Breast epithelium (tissue), 4 donors: ENCODE results near the gene PRDM16. TPM values are rescaled to one million over a fixed set of nuclear protein-coding genes. Genes with fewer than 3 reads are reported as not detected.

ENCODE experiments used
- DNase-seq, 2 donors: peaks; one replicate each; pipeline ENCODE4 v3.0.0-alpha.2; 2019; ENCODE audit warnings: low spot score in 2 of 2
- H3K27ac ChIP-seq, 2 donors: fragments of 200-600 bp; sonication (generic) in 1 of 2; one replicate each; pipeline ENCODE4 v1.5.1; 2016 to 2019; ENCODE audit warnings: mild to moderate bottlenecking in 1 of 2
- H3K27me3 ChIP-seq, 2 donors: fragments of 200-600 bp; sonication (generic) in 1 of 2; one replicate each; pipeline versions ENCODE4 v1.5.1 to v1.6.0; 2017 to 2019; ENCODE audit warnings: control low read depth in 1 of 2, mild to moderate bottlenecking in 1 of 2
- H3K36me3 ChIP-seq: fragments of 200-600 bp; one replicate; pipeline ENCODE4 v1.5.1; 2019
- H3K4me1 ChIP-seq, 2 donors: fragments of 200-600 bp; sonication (generic); one replicate each; pipeline ENCODE4 v1.5.1; 2016 to 2019; ENCODE audit warnings: control low read depth in 1 of 2
- H3K4me3 ChIP-seq, 3 donors: fragments of 200-600 bp; sonication (generic); 1 replicate in 2 of 3; 2 replicates in 1 of 3; pipeline ENCODE4 v1.5.1; 2016 to 2019; ENCODE audit warnings: mild to moderate bottlenecking in 3 of 3, moderate library complexity in 2 of 3
- H3K9me3 ChIP-seq, 2 donors: fragments of 200-600 bp; sonication (generic) in 1 of 2; one replicate each; pipeline ENCODE4 v1.5.1; 2016 to 2019; ENCODE audit warnings: control low read depth in 1 of 2
- POLR2A ChIP-seq: fragments of 450-650 bp; IDR thresholded peaks from one replicate; pipeline ENCODE4 v1.6.1; 2016; ENCODE audit warnings: antibody characterized with exemption, mild to moderate bottlenecking, moderate library complexity
- POLR2AphosphoS5 ChIP-seq, 3 donors: sonication (generic); formaldehyde crosslinking; IDR thresholded peaks; one replicate each; pipeline ENCODE4 v1.6.1; 2017; ENCODE audit warnings: antibody characterized with exemption in 3 of 3
- intact Hi-C: fragments of 100-400 bp; cut with DNase I; formaldehyde crosslinking; loops from one replicate; pipeline ENCODE4 v1.15.1; 2023; ENCODE audit warnings: low total_unique reads
- total RNA-seq, 3 donors: library from RNA; depleted of rRNA; stranded (reverse); fragments of >200 nt; gene quantifications; one replicate each; pipeline ENCODE4 v1.1.0, GENCODE V29; 2016
- TF ChIP-seq, protein P1 (sequence below), 3 donors: fragments of 450-650 bp; IDR thresholded peaks; one replicate each; pipeline ENCODE4 v1.5.1; 2016 to 2017; ENCODE audit warnings: antibody characterized with exemption in 3 of 3, mild to moderate bottlenecking in 3 of 3, moderate library complexity in 3 of 3

Gene PRDM16
- total RNA-seq, 3 donors from 2014 or later, result 0.48 to 3.8 (median 3.6) TPM

DNA sequence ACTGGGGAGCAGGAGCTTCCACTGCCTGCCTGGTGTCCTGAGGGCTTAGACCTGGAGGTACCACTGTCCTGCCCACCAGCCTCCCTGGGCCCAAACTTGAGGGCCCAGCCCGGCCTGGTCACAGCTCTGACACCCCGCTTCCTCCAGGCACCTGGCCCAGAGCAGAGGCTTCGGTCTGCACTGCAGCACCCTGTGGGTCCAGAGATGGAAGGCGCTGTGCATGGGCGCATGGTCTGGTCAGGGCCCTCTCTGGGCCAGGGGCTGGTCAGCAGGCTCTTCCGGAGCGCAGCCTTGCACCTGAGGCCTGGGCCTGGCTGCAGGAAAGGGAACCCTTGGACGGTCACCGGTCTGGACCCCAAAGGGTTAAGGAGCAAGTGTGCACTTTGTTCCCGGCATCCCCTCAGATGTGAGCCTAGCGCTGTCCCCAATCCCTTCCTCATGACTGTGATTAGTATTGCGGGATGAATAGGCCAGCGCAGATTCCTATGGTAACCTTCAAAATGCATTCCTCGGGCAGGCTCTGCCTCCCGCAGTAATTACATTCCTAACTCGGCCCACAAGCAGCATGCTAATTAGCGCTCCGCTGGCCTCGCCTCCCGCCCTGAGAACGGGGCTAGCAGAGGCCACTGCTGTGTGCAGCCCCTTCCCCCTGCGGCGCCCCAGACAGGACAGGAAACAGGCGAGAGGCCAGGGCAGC lies 36.3 kb downstream of the PRDM16 start:
- intact Hi-C loops, result no loop called here
- Histone ChIP-seq H3K4me1 (no peaks in the 10 kb centered on the region), H3K27ac (no peak overlapping the region), H3K27me3 (peaks cover 0 to 42% of the 10 kb centered on the region in 2 donors), H3K9me3 (peaks cover 13 to 14% of the 10 kb centered on the region in 2 donors), H3K36me3 (no peaks in the 10 kb centered on the region), H3K4me3 (no peak overlapping the region)
- TF ChIP-seq, protein P1, sequence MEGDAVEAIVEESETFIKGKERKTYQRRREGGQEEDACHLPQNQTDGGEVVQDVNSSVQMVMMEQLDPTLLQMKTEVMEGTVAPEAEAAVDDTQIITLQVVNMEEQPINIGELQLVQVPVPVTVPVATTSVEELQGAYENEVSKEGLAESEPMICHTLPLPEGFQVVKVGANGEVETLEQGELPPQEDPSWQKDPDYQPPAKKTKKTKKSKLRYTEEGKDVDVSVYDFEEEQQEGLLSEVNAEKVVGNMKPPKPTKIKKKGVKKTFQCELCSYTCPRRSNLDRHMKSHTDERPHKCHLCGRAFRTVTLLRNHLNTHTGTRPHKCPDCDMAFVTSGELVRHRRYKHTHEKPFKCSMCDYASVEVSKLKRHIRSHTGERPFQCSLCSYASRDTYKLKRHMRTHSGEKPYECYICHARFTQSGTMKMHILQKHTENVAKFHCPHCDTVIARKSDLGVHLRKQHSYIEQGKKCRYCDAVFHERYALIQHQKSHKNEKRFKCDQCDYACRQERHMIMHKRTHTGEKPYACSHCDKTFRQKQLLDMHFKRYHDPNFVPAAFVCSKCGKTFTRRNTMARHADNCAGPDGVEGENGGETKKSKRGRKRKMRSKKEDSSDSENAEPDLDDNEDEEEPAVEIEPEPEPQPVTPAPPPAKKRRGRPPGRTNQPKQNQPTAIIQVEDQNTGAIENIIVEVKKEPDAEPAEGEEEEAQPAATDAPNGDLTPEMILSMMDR (IDR thresholded peaks at IDR 0.05), result no peak
- TF ChIP-seq POLR2A, result no peak
- TF ChIP-seq POLR2AphosphoS5 (IDR thresholded peaks at IDR 0.05), result no peak
- DNase-seq, result no peak

DNA sequence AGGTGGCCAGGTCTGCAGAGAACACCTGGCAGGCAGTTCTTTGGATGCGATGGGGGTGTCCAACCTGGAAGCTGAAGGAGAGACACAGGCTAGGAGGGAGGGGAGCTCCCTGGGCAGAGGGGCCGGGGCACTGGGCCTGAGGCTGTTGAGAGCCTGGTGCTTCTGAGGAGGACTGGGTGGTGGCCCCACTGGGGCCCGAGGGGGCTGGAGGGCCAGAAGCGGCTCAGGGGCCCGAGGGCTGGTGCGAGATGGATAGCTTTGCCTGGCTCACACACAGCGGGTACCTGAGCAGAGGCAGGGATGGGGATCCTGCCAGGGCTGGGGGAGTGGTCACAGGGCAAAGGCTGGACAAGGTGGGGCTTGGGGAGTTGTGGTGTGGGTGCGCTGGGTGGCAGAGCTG lies 37.2 kb downstream of the PRDM16 start:
- peaks cover 0 to 46% of the 10 kb centered on the region in 2 donors for H3K27me3 ChIP-seq
- no peak for DNase-seq
- peaks cover 13 to 14% of the 10 kb centered on the region in 2 donors for H3K9me3 ChIP-seq
- no peak for TF ChIP-seq POLR2A
- no peak for TF ChIP-seq POLR2AphosphoS5 (IDR thresholded peaks at IDR 0.05)
- TF ChIP-seq, protein P1 (IDR thresholded peaks at IDR 0.05), result no peak
- intact Hi-C loops, result no loop called here
- no peak overlapping the region for H3K27ac ChIP-seq
- no peaks in the 10 kb centered on the region for H3K36me3 ChIP-seq
- no peaks in the 10 kb centered on the region for H3K4me1 ChIP-seq
- no peak overlapping the region for H3K4me3 ChIP-seq

DNA sequence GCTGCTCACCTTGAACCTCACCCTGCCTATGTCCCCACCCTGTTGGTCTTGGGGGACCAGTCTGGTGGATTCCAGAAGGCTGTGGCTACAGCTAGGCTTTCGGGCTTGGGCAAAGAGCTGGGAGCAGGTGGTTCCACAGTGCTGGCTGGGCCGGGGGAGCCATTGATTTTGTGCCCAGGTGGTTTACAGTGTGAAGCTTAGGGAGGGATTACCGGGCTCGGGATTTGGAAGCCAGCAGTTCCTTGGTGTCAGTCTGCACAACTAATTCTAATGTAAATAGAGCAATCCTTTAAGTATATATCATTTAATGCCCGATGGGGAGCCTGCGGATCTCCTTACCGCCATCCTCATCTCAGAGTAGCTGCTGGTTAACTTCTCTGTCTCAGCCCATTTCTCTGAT lies 38.2 kb downstream of the PRDM16 start:
- intact Hi-C loops, result no loop called here
- Histone ChIP-seq H3K9me3 (peaks cover 13 to 14% of the 10 kb centered on the region in 2 donors), H3K36me3 (no peaks in the 10 kb centered on the region), H3K27ac (no peak overlapping the region), H3K27me3 (peaks cover 0 to 47% of the 10 kb centered on the region in 2 donors), H3K4me3 (no peak overlapping the region), H3K4me1 (no peaks in the 10 kb centered on the region)
- no peak for DNase-seq
- TF ChIP-seq POLR2AphosphoS5 (IDR thresholded peaks at IDR 0.05) (no peak), POLR2A (no peak)
- TF ChIP-seq, protein P1 (IDR thresholded peaks at IDR 0.05), result no peak

DNA sequence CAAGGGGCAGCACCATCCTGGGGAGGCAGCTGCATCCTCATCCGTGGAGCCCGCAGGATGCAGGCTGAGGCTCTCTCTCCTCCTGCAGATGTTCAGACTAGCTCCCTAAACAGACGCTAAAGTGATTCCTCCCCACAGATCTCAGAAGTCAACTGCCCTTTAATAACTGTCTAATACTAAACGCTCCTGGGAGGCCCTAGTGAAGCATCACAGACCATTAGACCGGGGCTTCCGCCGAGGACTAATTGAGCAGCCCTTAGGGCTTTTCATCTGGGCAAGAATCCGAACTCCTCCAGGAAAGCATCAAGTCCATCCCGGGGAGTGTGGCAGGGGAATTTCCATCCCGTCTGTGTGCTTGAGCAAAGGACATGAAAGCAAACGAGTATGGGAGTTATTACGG lies 40.4 kb downstream of the PRDM16 start:
- TF ChIP-seq POLR2AphosphoS5 (IDR thresholded peaks at IDR 0.05) (no peak), POLR2A (no peak)
- TF ChIP-seq, protein P1 (IDR thresholded peaks at IDR 0.05), result no peak
- no peak for DNase-seq
- Histone ChIP-seq H3K36me3 (no peaks in the 10 kb centered on the region), H3K27ac (no peak overlapping the region), H3K9me3 (peaks cover 13 to 14% of the 10 kb centered on the region in 2 donors), H3K4me3 (no peak overlapping the region), H3K27me3 (peaks cover 0 to 40% of the 10 kb centered on the region in 2 donors), H3K4me1 (no peaks in the 10 kb centered on the region)
- intact Hi-C loops, result no loop called here

DNA sequence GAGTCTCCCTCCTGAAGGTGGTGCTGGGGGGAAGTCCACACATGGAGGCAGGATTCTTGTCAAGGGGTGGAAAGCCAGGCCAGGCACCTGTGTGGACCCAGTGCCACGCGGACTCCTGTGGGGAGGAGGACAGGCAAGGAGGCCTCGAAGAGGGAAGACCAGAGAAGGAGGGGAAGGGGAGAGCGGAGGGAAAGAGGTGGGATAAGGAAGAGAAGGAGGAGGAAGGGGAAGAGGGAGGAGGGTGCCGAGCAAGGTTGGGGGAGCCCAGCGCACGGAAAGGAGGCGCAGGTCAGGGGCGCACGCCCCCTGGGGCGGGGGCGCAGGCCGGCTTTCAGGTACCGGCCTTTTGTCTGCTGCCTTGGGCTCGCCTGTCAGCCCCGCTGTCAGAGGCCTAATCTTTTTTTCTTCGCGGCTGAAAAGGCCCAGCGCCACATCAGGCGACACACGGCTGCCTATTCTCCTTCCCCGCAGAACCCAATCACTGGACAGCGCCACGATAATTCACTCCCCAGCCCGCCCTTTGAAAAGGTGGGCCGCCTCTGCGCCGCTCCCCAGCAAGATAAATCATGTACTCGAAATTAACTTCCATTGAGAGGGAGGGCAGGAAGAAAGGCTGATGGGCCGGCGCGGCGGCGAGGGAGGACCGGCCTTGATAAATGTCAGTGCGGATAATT lies 42.5 kb downstream of the PRDM16 start:
- Histone ChIP-seq H3K36me3 (no peaks in the 10 kb centered on the region), H3K27ac (no peak overlapping the region), H3K4me1 (no peaks in the 10 kb centered on the region), H3K27me3 (peaks cover 0 to 47% of the 10 kb centered on the region in 2 donors), H3K4me3 (no peak overlapping the region), H3K9me3 (peaks cover 13 to 14% of the 10 kb centered on the region in 2 donors)
- DNase-seq, result no peak
- TF ChIP-seq POLR2A, result no peak
- TF ChIP-seq, protein P1 (IDR thresholded peaks at IDR 0.05), result no peak
- TF ChIP-seq POLR2AphosphoS5 (IDR thresholded peaks at IDR 0.05), result no peak
- intact Hi-C loops, result no loop called here
